HL-60 (cell line): Measurements from ENCODE around the gene MAD1L1.

ENCODE experiments used
- GABPA ChIP-seq: IDR thresholded peaks from 2 replicates; pipeline ENCODE4 v1.6.1; 2012; ENCODE audit warnings: low read depth
- POLR2AphosphoS5 ChIP-seq: IDR thresholded peaks from 2 replicates; pipeline ENCODE4 v1.6.1; 2012; ENCODE audit warnings: low read depth
- SPI1 ChIP-seq: IDR thresholded peaks from 2 replicates; pipeline ENCODE4 v1.6.1; 2012; ENCODE audit warnings: low read depth, mild to moderate bottlenecking, borderline replicate concordance
- TF ChIP-seq, protein P1 (sequence below): IDR thresholded peaks from one replicate; pipeline ENCODE4 v1.5.1; 2011; ENCODE audit warnings: low read length, control low read depth, inconsistent platforms; ENCODE audit not compliant: insufficient read depth
- TF ChIP-seq, protein P2 (sequence below): IDR thresholded peaks from 2 replicates; pipeline ENCODE4 v1.6.1; 2012; ENCODE audit warnings: low read depth; ENCODE audit not compliant: insufficient replicate concordance

DNA sequence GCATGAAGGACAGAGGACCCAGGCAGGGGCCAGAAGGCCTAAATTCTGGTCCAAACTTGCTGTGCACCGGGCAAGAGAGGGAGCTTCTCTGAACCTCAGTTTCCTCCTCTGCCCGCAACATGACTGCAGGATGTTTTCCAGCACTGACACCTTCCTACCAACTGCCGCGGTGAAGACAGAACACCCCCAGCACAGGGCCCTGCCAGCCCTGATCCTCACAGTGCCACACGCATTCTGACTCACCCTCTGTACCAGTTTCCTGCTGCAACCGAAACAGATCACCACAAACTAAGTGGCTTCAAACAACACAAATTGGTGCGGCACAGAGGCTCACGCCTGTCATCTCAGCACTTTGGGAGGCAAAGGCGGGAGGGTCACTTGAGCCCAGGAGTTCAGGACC, 18.1 kb downstream of the MAD1L1 start:
- TF ChIP-seq, protein P1, sequence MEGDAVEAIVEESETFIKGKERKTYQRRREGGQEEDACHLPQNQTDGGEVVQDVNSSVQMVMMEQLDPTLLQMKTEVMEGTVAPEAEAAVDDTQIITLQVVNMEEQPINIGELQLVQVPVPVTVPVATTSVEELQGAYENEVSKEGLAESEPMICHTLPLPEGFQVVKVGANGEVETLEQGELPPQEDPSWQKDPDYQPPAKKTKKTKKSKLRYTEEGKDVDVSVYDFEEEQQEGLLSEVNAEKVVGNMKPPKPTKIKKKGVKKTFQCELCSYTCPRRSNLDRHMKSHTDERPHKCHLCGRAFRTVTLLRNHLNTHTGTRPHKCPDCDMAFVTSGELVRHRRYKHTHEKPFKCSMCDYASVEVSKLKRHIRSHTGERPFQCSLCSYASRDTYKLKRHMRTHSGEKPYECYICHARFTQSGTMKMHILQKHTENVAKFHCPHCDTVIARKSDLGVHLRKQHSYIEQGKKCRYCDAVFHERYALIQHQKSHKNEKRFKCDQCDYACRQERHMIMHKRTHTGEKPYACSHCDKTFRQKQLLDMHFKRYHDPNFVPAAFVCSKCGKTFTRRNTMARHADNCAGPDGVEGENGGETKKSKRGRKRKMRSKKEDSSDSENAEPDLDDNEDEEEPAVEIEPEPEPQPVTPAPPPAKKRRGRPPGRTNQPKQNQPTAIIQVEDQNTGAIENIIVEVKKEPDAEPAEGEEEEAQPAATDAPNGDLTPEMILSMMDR, result no peak
- no peak for TF ChIP-seq GABPA
- TF ChIP-seq POLR2AphosphoS5, result no peak
- no peak for TF ChIP-seq SPI1
- TF ChIP-seq, protein P2, sequence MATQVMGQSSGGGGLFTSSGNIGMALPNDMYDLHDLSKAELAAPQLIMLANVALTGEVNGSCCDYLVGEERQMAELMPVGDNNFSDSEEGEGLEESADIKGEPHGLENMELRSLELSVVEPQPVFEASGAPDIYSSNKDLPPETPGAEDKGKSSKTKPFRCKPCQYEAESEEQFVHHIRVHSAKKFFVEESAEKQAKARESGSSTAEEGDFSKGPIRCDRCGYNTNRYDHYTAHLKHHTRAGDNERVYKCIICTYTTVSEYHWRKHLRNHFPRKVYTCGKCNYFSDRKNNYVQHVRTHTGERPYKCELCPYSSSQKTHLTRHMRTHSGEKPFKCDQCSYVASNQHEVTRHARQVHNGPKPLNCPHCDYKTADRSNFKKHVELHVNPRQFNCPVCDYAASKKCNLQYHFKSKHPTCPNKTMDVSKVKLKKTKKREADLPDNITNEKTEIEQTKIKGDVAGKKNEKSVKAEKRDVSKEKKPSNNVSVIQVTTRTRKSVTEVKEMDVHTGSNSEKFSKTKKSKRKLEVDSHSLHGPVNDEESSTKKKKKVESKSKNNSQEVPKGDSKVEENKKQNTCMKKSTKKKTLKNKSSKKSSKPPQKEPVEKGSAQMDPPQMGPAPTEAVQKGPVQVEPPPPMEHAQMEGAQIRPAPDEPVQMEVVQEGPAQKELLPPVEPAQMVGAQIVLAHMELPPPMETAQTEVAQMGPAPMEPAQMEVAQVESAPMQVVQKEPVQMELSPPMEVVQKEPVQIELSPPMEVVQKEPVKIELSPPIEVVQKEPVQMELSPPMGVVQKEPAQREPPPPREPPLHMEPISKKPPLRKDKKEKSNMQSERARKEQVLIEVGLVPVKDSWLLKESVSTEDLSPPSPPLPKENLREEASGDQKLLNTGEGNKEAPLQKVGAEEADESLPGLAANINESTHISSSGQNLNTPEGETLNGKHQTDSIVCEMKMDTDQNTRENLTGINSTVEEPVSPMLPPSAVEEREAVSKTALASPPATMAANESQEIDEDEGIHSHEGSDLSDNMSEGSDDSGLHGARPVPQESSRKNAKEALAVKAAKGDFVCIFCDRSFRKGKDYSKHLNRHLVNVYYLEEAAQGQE, result no peak
